ENCODE results near the gene SCAPER.
"Not testable (repeated sequence)": the region's sequence is repeated elsewhere in the genome, so short reads cannot be mapped to it uniquely, and the experiment has no call there.

SCAPER gene

DNA sequence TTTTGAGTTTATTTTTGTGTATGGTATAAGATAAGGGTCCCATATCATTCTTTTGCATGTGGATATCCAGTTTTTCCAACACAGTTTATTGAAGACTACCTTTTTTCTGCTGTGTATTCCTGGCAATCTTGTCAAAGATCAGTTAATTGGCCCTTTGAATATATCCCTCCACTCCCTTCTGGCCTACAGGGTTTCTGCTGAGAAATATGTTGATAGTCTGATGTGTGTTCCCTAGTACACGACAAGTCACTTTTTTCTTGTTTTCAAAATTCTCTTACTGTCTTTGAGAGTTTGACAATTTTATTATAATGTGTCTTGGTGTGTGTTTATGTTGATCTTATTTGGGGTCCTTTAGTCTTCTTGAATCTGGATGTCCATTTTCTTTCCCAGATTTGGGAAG lies 439.4 kb downstream of the SCAPER start:
- DNase-seq = no peak

- DNase-seq = no peak
These were observed 440.9 kb downstream of the SCAPER start for GRCh38 chr15:76464247-76464646.

GRCh38 chr15:76460871-76461270 lies 444.3 kb downstream of the SCAPER start:
- DNase-seq = no peak

DNA sequence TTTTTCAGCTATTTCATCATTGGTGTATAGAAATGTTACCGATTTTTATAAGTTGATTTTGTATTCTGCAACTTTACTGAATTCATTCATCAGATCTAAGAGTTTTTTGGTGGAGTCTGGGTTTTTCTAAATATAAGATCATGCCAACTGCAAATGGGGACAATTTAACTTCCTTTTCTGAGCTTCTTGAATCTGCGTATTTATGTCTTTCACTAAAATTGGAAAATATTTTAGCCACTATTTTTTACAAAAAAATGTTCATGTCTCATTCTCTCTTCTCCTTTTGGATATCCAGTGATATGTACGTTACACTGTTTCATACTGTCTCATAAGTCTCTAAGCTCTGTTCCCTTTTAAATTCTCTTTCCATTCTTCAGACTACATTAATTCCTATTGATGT lies 444.8 kb downstream of the SCAPER start:
- no peak for DNase-seq

DNA sequence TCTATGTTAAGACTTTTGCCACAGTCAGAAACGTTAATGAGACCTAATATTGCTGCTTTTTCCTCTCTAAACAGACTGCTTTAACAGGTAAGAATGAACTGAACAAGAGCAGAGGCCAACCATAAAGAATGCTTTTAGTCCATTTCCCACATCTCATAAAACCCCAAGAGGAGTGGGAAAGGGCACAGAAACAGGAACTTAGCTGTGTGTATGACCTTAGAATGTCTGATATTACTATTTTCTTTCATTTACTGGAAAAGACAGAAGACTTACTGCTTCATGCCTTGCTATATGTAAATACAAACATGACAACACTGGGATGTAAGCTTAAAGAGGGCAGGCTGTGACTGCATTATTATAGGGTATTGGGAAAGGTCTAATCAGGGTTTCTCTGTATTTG lies 453.6 kb downstream of the SCAPER start:
- DNase-seq = no peak

GRCh38 chr15:76449455-76449854 lies 455.7 kb downstream of the SCAPER start:
- no peak for DNase-seq

DNA sequence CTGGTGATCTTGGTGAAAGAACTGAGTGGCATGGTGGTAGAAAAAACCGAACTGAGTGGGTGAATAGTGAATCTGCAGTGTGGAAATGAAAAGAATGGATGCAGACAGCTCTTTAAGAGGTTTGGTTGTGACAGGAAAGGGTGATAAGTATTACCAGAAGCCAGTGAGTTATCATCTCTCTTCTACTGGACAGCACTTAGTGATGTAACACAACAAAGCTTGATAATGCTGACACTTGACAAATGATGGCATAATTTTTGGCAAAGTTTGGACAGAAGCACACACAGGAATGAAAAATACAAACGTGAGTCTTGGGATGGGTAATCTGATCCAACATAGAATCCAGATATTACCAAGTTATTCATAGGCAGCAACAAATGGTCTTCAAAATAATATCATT lies 456.4 kb downstream of the SCAPER start:
- DNase-seq = no peak

DNA sequence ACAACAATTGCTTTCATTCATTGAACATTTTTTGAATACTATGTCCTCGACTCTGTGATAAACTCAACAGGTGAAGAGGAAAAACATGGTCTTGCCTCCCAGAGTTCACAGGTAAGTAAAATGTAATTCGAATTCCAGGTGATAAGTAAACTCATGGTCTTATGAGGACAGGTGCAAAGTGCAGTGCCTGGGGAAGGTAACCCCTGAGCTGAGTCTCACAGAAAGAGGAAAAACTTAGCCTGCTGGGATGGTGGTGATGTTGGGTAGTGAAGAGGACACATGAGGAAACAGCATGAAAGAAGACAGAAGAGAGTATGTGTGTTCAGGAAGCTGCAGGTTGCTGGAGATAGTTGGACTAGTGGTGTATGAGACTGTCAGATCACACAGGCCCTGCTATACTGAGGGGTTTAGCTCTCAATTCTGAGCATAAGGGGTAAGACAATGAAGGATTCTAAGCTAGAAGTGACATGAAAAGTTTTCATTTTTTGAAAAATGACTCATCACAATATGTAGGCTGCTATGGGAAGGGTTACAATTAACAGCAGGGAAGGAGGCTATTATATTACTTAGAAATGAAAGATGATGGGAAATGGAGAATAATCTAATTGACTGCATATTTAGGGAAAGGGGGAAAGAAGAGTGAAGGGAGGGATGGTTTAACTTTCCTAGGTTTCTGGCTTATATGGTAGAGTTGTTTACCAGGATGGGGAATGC lies 457.3 kb downstream of the SCAPER start:
- DNase-seq = no peak

GRCh38 chr15:76440441-76440840 lies 464.7 kb downstream of the SCAPER start:
- no peak for DNase-seq

DNA sequence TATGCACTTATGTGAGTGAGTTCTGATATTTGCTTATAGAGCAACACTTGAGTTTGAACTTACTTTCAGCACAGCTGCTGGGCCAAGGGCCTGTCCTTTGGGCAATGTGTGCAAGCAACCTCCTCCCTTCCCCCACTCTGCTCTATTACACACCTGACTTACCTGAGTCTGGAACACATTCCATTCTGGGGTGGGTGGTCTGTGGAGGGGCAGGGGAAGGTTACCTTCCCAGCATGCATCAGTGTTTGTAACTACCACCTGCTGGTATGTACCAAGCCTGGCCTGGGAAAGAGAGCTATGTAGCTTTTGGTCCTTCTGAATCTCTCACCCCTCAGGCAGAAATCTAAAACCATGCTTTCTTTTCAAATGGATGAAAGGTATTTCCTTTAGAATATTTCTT lies 465.6 kb downstream of the SCAPER start:
- DNase-seq = no peak

- no peak for DNase-seq
These were observed 471.2 kb downstream of the SCAPER start for GRCh38 chr15:76433798-76434400.

DNA sequence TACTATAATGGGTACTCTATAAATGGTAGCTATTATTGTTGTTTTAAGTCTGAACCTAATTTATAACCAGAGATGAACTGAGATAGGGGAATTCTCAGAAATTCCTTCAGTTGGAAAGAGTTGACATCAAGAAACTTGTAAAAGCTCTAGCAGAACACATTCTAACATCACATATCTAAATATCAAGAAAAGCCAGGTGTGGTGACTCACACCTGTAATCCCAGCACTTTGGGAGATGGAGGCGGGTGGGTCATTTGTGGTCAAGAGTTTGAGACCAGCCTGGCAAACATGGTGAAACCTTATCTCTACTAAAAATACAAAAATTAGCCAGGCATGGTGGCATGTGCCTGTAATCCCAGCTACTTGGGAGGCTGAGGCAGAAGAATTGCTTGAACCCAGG lies 472.1 kb downstream of the SCAPER start:
- not testable (repeated sequence) for DNase-seq

GRCh38 chr15:76432604-76433003 lies 472.5 kb downstream of the SCAPER start:
- DNase-seq = no peak

DNA sequence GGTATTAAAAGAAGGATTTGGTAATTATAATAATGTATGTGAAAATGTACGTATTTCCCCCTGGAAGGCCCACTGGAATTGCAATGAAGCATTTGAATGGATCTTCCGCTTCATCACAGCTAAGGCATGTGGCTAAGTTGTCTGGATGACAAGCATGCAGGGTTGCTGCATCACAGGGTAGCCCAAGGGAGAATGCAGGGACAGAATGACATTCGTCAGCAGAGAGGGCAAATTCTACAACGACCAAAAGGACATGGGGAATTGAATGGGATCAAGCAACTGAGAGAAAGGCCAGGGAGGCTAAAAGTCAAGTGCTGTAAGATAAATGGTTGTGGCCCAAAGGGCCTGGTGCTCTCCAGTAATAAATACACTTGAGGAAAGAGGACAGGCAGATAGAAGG lies 473.2 kb downstream of the SCAPER start:
- no peak for DNase-seq

- not testable (repeated sequence) for DNase-seq
These were observed 474.4 kb downstream of the SCAPER start for GRCh38 chr15:76430711-76431110.

- DNase-seq = no peak
These were observed 475.5 kb downstream of the SCAPER start for GRCh38 chr15:76429661-76430060.

DNA sequence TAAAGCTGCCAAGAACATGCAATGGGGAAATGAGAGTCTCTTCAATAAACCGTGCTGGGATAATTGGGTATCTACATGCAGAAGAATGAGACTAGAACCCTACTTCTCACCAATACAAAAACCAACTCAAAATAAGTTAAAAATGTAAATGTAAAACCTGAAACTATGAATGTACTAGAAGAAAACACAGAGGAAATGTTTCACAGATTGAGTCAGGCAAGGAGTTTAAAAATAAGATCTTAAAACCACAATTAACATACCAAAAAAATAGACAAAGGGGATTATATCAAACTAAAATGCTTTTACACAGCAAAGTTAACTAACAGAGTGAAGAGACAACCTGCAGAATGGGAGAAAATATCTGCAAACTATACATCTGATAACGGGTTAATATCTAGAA lies 478.2 kb downstream of the SCAPER start:
- no peak for DNase-seq

GRCh38 chr15:76418352-76419140 lies 486.6 kb downstream of the SCAPER start:
- DNase-seq = no peak

DNA sequence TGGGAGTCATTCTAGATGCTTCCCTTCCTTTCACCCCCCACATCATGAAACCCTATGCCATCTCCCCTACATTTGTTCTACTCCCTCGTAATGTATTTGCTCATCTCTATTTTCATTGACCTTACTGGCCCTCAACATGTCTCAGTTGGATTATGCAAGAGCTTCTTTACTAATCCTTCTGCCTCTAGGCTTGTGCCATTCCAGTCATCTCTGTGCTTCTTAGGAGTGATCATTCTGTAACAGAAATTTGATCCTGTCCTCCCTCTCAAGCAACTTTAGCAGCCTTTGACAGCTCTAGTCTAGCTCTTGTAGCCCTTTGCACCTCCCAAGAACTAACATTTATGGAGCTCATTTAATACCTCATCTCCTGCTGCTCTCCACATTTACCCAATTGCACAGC lies 503.9 kb downstream of the SCAPER start:
- no peak for DNase-seq

GRCh38 chr15:76398317-76399104 lies 506.6 kb downstream of the SCAPER start:
- no peak for DNase-seq

DNA sequence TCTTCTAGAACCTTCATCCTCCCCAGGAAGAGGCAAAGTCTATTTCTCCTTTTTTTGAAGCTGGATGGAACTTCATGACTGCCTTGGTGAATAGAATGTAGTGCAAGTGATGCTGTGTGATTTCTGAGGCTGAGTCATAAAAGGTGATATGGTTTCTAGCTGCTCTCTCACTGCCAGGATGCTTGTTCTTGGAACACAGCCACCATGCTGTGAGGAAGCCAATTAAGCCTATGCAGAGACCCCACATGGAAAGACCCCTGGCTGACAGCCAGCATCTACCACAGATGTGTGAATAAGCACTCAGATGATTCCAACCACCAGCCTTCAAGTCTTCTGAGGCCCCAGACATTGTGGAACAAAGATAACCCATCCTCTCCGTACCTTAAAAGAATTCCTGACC lies 511.5 kb downstream of the SCAPER start:
- no peak for DNase-seq

DNA sequence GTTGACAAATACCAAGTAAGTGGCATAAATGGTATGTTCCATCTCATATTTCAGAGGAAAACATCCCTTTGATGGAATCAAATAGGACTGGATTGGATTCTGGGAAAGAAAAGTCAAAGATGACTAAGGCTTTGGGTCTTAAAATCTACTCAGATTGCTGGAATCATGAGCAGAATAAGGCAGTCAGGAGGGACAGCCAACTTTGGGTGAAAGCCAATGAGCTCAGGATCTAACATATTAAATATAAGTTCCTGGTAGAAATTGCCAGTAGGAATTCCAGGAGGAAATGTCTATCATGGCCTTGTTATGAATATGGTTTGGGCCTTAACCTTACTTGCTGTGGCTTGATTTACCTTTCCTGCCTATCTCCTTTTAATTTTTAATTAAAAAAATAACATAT lies 513.3 kb downstream of the SCAPER start:
- no peak for DNase-seq

DNA sequence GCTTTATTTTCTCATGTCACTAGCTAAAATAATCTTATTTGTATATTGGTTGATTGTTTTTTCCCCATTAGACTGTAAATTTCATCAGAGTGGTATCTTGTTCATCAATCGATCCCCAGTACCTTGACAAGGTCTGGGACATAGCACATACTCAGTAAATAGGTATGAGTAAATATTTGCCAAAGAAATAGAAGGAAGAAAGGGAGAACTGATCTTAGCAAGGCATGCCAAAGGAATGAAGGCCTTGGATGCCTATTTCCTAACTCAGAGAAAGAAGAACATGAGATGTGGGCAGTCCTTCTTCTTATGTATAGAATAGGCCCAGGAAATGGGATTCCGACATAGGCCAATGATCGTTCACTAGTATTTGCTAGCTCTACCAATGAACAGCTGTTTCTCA lies 513.8 kb downstream of the SCAPER start:
- DNase-seq = no peak

Measured in CD4-positive, alpha-beta T cell treated with Interleukin-21 for 1 hour (primary cell).